ENCODE measurements around the gene CSH2.

CSH2 gene

DNA sequence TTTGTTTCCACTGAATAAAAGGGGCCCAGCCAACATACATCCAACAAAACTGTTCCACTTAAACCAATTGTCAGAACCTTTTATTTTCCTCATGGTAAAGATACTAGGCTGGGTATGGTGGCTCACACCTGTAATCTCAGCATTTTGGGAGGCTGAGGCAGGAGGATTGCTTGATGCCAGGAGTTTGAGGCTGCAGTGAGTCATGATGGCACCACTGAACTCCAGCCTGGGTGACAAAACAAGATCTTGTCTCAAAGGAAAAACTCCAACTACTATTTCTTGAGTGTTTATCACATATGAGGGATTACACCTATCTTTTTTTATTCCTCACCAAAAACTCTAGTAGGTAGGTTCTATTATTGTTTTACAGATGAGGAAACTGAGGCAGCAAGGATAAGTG is 50.9 kb downstream of the CSH2 start:
- H3K4me3 Mint-ChIP-seq = no peak overlapping the region
- peaks cover 37% of the 10 kb centered on the region for H3K4me1 Mint-ChIP-seq
- H3K9me3 Mint-ChIP-seq = no peaks in the 10 kb centered on the region
- no peak overlapping the region for H3K27ac Mint-ChIP-seq
- H3K36me3 Mint-ChIP-seq = peaks cover 35% of the 10 kb centered on the region
- H3K27me3 Mint-ChIP-seq = no peaks in the 10 kb centered on the region
